Germinal center (tissue), 1 donor: ENCODE results near the gene F2RL1.
"Not testable (repeated sequence)": the region's sequence is repeated elsewhere in the genome, so short reads cannot be mapped to it uniquely, and the experiment has no call there.

Experiments
- DNase-seq: peaks from one replicate; pipeline ENCODE4 v3.0.0; 2012; ENCODE audit warnings: mixed read lengths, low spot score

F2RL1 gene

GRCh38 chr5:76807296-76807695 lies 11.5 kb upstream of the F2RL1 start:
- no peak for DNase-seq

GRCh38 chr5:76808141-76808691 lies 10.6 kb upstream of the F2RL1 start:
- DNase-seq = no peak

- no peak for DNase-seq
These were observed 9.7 kb upstream of the F2RL1 start for GRCh38 chr5:76809141-76809540.

- no peak for DNase-seq
These were observed 8.6 kb upstream of the F2RL1 start for GRCh38 chr5:76810236-76810635.

GRCh38 chr5:76811214-76811613 lies 7.6 kb upstream of the F2RL1 start:
- DNase-seq = no peak

GRCh38 chr5:76812209-76812608 lies 6.6 kb upstream of the F2RL1 start:
- not testable (repeated sequence) for DNase-seq

GRCh38 chr5:76813982-76814562 lies 4.8 kb upstream of the F2RL1 start:
- no peak for DNase-seq

- DNase-seq = no peak
These were observed 2.6 kb upstream of the F2RL1 start for GRCh38 chr5:76816110-76816831.

GRCh38 chr5:76819851-76820525 lies 1.2 kb downstream of the F2RL1 start:
- no peak for DNase-seq

GRCh38 chr5:76820526-76820890 lies 1.7 kb downstream of the F2RL1 start:
- no peak for DNase-seq

GRCh38 chr5:76821136-76821535 lies 2.3 kb downstream of the F2RL1 start:
- no peak for DNase-seq

- DNase-seq = not testable (repeated sequence)
These were observed 3.4 kb downstream of the F2RL1 start for GRCh38 chr5:76822105-76822731.

GRCh38 chr5:76826416-76826815 lies 7.6 kb downstream of the F2RL1 start:
- DNase-seq = not testable (repeated sequence)

GRCh38 chr5:76831110-76831452 lies 12.3 kb downstream of the F2RL1 start:
- DNase-seq = no peak

- no peak for DNase-seq
These were observed 17.4 kb downstream of the F2RL1 start for GRCh38 chr5:76836181-76836580.

- no peak for DNase-seq
These were observed 17.8 kb downstream of the F2RL1 start for GRCh38 chr5:76836585-76836984.

GRCh38 chr5:76838481-76839261 lies 19.8 kb downstream of the F2RL1 start:
- DNase-seq = no peak

- no peak for DNase-seq
These were observed 22.5 kb downstream of the F2RL1 start for GRCh38 chr5:76841361-76841760.

GRCh38 chr5:76845890-76846289 lies 27.1 kb downstream of the F2RL1 start:
- no peak for DNase-seq

GRCh38 chr5:76849419-76850291 lies 30.8 kb downstream of the F2RL1 start, which contains the start of gene S100Z:
Gene S100Z (plus strand): TSS chr5:76850014. CDS start chr5:76875360, 25,346 bp downstream.
- DNase-seq = no peak
